Activated gamma-delta T cell treated with anti-CD3 and anti-CD28 coated beads, Interleukin-2, amount 50 U/mL, for 16 hours (primary cell): ENCODE measurements around the gene RPL13A.
"Not testable (repeated sequence)": the region's sequence is repeated elsewhere in the genome, so short reads cannot be mapped to it uniquely, and the experiment has no call there.

Experiments
- DNase-seq: peaks from one replicate; pipeline ENCODE4 v3.0.0-alpha.2; 2020; ENCODE audit warnings: low read depth

RPL13A gene

DNA sequence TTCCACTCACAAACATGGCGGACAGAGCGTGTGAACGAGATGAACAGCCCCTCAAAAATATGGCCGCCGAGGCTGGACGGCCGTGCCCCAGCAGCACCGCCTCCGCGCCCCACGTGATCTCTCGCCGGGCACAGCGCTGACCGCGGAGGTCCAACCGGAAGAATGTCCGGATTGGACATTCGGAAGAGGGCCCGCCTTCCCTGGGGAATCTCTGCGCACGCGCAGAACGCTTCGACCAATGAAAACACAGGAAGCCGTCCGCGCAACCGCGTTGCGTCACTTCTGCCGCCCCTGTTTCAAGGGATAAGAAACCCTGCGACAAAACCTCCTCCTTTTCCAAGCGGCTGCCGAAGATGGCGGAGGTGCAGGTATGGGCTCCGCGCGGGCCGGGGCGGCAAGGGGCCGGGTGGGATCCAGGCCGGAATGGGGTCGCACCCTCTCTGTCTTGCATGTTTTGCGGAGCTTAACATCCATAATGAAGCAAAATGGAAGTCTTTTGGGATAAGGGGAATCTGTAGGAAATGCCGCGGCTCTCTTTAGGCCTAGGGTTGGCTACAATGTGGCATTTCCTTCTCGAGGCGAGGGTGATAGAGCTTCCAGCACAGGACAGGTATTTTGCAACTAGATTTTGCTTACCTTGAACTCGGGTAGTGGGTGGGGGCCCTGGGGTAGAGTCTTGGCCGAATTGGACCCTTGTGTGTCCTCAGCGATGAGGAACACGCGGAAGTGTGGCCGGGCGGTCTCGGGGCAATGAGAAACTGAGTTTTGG, at the start of gene RPL13A:
Gene RPL13A (plus strand): TSS at position 332 of the 769 bp plus-strand sequence. CDS start 22 bp downstream, at position 354.
- DNase-seq = peak; percentile 99

DNA sequence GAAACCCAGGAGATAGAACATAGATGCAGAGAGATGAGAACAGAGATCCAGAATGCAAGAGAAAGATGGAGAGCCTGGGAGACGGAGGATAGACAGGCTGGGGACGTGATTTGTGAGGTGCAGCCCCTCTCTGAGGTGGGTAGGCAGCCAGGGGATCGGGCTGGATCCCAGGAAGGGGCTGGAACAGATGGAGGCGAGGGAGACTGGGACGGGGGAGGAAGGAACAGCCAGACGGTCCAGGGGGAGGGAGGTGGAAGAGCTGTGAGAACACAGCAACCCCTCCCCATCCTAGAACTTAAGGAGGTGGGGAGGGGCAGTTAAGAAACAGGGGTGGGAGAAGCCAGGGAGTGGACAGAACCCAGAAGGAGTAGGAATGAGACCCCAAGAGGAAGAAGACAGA, 49.1 kb upstream of the RPL13A start:
- no peak for DNase-seq

DNA sequence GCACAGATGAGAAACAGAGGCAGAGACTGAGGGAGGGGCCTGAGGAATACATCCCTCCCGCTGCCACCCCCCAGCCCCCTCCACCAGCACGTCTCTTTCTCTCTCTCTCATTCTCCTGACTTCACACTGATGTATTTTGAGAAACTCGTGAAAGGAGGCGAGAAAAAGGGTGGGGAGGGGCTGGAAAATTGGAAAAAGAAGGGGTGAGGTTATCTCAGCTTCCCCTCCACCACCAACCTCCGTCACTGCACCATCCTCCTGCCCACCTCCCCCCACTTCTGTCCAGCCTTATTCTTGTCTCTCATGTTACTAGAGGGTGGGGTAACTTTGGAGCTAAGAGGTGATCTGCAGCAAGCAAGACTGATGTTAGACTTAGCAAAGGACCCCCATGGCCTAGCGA, 47.6 kb upstream of the RPL13A start:
- DNase-seq = no peak

DNA sequence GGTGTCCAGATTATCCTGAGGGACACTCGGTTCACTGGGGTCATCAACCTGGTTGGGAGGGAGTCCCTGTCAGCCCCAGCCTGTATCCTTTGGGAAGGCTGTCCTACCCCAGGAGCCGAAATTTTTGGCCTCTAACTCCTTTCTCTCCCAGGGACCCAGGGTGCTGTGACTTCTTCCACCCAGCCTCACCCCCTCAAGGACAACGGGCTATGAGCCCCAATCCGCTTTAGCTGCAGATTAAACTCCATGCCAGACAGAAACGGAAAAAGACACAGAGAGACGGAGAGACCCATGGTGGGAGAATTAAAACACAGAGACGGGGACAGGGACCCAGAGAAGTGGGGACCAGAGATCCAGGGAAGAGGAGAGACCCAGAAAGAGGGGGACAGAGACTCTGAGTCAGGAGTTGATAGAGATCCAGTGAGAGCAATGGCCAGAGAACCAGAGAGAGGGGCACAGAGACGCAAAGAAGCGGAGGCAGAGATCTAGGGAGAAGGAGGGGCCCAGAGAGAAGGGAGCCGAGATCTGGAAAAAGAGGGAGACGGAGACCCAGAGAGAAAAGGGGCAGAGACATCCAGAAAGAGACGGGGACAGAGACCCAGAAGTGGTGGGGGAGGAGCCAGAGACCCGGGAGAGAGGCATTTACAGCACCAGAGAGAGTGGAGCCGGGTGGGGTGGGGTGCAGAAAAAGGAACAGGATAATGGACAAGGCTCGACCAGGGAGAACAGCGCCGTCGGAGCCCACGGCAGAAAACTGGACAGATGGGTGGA, 46.8 kb upstream of the RPL13A start:
- DNase-seq = no peak

DNA sequence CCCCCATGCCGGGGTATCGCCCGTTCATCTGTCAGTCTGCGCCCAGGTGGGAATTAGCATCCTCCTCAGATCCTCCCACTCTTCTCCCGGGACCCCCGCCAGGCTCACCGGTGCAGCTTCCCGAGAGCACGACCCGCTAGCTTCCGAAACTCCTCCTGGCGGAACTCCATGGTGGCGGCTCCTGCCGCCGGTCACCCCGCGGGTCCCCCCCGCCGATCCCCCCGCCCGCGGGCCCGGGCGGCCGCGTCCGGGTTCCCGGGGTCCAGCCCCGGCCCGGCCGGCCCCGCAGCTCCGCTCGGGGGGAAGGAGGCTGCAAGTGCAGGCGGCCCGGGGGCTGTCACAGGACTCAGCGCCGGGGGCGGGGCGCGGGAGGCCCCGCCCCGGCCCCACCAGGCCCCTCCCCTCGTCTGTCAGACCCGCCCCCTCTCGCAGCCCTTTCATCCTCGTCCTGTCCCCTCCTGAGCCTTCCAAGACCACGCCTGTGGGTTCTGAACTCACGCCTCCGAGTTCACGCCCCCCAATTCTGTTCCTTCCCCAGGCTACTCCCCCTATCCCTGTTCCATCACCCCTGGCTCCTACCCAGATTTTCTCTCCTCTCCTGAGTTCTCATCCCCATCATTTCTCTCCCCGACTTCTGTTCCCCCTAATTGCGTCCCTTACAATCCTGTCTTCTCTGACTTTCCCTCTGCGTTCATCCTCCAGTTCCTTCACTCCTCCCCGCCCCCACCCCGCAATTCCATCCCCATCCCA, 46.0 kb upstream of the RPL13A start, which contains the start of gene SLC17A7:
Gene SLC17A7 (minus strand): TSS at position 318 of the 750 bp plus-strand sequence. CDS start 148 bp downstream, at position 170.
- DNase-seq = no peak

DNA sequence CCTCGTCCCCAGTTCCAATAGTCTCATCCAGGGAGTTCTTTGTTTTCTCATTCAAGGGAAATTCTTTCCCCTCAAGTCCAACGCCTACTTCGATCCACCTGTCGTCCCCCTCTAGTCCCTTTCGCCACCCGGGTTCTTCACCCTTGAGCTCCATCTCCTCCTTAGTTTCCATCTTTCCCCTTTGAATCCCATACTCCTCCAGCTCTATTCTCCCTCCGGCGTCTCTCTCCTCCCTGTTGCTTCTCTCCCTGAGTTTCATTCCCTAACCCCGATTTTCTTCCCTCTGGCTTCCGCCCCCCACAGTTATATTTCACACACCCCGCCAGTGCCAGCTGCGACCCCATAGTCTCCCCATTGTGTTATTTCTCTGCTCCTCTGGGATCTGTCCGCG, 45.5 kb upstream of the RPL13A start:
- DNase-seq = no peak

DNA sequence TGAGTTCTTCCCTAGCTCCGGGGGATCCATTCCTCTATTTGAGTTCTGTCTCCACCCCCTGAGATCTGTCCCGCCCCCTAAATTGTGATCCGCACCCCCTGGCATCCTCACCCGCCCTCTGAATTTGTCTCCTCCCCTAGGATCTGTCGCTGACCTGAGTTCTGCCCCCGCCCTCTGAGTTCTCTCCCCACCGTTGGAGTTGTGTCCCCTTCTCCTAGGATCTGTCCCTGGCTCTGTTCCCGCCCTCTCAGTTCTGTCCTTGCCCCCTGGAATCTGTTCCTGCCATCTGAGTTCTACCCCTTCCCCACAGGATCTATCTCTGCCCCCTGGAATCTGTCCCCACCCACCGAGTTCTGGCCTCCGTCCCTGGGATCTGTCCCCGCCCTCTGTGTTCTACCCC, 45.1 kb upstream of the RPL13A start:
- no peak for DNase-seq

DNA sequence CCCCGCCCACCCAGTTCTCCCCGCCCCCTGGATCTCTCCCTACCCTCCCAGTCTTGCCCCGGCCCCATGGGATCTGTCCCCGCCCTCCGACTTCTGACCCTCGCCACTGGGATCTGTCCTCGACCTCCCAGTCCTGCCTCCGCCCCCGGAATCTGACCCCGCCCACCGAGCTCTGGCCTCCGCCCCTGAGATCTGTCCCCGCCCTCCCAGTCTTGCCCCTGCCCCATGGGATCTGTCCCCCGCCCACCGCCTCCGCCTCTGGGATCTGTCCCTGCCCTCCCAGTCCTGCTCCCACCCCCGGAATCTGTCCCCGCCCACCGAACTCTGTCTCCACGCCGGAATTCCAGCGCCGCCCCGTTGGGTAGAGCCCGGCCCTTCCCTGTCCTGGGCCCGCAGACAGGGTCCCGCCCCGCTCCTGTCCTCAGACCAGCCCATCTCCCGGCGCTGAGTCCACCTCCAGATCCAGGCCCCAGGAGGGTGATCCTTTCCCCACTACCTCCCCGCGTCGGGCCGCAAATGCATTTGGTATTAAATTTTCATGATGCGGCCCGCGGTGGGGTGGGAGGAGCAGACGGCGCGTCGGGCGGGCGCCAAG, 44.5 kb upstream of the RPL13A start:
- DNase-seq = no peak

DNA sequence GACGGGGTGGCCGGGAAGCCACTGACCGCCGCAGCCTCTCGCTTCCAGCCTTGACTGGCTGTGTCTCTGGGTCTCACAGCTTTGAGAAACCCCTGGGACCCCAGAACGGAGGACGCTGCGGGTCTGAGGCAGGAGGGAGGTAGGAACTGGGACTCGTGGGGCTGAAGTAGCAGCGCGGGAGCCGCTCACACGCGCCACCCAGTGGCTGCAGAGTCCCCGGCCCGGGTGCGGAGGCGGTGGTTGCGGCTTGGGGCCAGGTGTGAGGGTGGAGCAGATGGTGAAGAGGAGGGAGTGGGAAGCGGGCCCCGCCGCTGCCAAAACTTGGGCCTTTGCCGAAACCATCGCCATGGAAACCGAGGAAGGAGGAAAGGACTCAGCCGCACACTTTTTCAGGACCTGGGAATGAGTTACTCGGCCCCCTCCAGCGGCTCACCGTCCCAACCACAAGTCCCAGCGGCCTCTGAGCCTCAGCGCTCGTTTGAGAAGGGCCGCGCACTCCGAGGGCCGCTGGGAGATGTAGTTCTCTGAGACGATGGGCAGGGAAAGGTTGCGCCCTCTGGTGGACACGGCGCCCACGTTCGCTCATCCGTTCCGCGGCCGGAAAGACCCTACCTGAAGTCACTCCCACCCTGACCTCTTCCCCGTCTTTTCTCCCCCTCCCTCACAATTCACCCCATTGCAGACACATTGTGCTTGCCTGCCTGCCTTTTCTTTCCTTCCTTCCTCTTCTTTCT, 43.9 kb upstream of the RPL13A start:
- peak; percentile 93 for DNase-seq

DNA sequence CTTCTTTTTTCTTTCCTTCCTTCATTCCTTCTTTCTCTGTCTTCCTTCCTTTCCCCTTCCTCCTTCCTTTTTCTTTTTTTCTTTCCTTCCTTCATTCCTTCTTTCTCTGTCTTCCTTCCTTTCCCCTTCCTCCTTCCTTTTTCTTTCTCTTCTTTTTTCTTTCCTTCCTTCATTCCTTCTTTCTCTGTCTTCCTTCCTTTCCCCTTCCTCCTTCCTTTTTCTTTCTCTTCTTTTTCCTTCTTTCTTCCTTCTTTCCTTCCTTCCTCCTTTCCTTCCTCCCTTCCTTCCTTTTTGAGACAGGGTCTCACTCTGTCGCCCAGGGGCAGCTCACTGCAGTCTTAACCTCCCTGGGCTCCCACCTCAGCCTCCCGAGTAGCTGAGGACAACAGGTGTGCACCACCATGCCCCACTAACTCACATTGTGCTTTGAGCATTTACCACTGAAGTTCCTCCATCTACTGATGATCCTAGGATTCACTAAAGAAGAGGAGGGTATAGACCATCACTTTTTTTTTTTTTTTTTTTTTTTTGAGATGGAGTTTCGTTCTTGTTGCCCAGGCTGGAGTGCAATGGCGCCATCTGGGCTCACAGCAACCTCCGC, 43.2 kb upstream of the RPL13A start:
- not testable (repeated sequence) for DNase-seq

DNA sequence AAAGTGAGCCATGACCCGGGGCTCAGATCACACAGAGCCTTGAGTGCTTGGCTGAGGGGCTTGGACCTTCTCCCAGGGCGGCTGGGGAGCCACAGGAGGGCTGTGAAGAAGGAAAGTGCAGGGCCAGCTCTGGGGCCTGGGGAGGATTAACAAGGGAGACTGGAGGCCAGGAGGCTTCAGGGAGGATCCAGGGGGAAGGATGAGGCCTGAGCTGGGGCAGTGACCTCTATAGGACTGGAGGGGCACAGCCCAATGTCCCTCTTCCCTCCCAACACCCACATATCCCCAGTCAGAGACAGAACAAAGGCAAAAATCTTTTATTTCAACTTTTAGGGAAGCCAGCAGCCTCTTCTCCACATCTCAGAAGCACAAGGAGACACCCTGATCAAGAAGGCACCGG, 41.4 kb upstream of the RPL13A start:
- no peak for DNase-seq

DNA sequence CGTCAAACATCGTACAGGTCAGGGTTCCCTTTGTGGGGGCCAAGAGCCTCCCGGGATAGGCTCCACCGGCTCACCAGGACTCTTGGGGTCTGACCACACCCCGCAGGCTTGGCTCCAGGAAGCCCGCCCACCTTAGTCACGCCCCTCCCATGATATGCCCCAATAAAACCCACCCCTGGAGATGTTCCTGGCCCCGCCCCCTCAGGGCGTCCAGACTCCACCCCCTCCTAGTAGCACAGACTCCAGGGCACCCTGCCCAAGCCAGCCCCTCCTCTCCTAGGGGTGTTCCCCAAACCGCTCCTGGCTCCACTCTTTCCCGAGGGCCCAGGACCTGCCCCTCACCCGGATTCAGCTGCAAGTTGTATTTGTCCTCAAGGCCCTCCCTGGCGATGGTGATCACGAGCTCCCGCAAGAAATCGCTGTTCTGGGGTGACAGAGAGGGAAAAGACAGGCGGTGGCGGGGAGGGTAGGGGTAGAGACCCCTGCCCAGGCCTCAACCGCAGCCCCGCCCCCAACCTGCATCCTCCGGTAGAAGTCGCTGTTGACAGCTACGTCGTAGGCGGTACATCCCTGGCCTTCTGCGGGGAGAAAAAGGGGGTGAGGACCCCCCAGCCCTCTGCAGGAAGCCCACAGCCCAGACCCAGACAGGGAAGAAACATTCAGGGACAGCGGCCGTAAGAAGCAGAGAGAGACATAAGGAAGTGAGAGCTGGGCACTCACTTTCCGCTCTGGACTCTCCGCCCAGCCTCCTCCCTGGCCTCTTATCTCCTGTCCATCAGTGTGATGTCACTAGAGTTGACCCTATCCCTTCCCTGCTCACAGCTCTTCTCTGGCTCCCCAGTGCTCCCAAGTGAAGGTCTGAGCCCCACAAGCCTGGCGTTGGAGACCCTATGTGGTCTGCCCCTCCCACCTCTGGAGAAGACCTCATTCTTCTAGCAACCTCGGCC, 39.6 kb upstream of the RPL13A start:
- no peak for DNase-seq

DNA sequence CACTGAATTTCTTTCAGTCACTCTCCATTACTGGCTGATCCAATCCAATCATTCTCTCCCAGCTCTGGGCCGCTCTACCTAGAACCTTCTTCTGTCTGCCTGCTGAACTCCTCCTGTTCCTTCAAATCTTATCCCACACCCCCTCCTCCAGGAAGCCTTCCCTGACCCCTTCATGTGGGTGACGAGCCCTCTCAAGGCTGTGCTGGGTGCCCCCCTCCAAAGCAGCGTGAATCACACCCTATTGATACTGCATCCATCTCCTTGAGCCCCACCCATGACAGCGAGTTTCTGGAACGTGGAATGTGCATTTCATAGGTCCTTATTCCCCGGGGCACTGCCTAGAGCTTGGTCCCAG, 39.0 kb upstream of the RPL13A start:
- no peak for DNase-seq

DNA sequence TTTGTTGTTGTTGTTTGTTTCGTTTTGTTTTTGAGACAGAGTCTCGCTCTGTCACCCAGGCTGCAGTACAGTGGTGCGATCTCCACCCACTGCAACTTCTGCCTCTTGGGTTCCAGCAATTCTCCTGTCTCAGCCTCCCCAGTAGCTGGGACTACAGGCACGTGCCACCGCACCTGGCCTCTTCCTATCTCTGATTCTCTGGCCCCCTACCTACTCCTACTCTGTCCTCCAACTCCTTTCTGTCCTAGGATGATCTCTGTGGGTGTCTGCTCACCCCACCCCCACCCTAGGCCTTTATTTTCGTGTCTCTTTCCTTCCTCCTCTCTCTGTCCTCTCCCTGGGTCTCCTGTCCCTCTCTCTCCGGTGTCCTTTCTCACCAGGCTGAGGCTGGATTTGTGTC, 37.0 kb upstream of the RPL13A start:
- DNase-seq = no peak

DNA sequence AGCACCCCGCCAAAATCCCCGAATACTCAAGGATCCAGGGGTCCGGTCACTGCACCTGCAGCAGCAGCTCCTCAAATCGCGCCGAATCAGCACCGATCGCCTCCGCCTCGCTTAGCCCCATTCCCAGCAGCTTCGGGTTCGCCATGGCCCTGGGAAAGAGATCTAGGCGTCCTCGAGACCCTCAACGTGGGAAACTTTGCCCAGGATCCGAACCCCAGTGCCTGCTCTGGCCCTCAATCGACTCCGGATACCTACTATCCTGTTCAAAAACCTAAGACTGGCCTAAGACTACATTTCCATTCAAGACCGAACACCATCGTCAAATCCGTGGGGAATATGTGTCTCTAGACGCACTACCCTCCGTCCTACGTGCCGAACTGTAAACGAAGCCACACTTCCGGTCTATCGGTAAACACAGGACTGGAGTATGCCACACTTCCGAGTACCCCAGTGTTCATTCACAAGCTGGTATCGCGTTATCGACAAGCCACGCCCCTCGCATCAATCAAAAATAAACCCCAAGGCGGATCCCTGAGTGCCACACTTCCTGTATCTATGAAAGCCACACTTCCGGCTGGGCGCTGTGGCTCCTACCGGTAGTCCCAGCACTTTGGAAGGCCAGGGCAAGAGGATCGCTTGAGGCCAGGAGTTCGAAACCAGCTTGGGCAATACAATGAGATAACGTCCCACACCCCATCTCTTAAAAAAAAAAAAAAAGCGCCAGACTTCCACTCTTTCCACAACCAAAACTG, 35.8 kb upstream of the RPL13A start, which contains the start of gene PIH1D1:
Gene PIH1D1 (minus strand): TSS at position 385 of the 752 bp plus-strand sequence. CDS start 240 bp downstream, at position 145.
- peak; percentile 92 for DNase-seq

DNA sequence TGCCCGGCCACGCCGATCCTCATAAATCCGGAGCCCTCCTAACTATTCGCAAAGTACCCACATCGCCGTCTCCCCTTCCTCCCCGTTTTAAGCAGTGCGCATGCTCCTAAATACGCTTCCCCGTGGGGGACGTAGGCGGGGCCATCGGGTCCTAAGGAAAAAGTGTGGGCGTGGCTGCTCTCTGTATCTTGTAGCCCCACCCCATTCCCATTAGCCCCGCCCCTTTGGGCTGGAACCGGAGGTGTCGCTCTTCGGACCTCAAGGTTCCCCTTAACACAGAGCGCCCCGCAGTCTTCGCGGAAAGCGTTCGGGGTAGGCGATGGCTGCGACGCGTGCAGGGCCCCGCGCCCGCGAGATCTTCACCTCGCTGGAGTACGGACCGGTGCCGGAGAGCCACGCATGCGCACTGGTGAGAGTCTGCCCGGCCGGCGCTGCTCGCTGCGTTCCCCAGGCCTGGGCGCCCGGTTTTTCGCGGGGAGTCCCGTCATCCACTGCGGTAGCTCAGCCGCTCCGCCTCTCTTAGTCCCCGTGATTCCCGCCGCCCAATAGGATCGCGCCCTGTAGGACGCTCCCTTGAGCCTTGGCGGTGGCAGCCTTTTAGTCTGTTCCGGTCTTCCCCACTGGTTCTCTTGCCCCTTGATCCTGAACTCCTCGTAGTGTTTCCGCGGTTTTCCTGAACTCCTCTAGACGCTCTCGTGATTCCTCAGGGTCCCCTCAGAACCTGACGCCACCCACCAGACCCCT, 34.2 kb upstream of the RPL13A start, which contains the start of gene ALDH16A1:
Gene ALDH16A1 (plus strand): TSS at position 213 of the 744 bp plus-strand sequence. CDS start 107 bp downstream, at position 320.
- DNase-seq = peak; percentile 97

DNA sequence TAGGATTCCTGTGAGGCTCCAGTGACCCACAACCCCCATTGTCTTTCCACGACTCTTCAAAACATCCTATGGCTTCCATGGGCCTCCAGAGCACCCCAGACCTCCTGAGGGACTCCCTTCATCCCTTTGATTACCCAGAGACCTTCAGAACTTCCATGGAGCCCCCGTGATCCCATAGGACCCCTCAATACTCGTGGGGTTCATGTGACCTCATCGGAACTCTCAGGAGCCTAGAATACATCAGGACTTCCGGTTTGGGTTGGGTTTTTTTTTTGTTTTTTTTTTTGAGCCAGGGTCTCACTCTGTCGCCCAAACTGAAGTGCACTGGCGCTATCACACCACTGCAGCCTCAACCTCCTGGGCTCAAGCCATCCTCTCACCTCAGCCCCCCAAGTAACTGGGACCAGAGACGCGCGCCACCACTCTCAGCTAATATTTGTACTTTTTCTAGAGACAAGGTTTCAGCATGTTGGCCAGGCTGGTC, 33.6 kb upstream of the RPL13A start:
- DNase-seq = no peak

DNA sequence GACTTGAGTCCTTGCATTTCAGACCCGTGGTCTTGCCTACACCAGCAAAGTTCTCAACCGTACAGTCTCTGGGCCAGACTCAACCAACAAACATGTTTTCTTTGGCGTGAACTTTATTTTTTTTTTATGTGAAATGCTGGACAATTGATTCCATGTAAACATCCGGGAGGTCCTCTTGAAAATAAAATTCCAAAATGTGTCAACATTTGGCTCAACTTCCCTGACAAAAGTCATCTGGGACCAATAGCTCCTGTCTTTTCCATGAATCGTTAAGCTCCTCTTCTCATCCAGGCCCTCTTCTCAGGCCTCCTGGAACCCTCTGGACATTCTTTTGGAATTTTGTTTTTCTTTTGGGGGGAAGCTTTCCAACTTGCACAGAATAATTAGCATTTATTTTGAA, 31.6 kb upstream of the RPL13A start:
- no peak for DNase-seq
